Mammary epithelial cell (primary cell): ENCODE data around the gene TTF1.

Source experiments
- EZH2 ChIP-seq: IDR thresholded peaks from 2 replicates; pipeline ENCODE4 v1.6.1; 2012; ENCODE audit warnings: low read length, inconsistent platforms, borderline replicate concordance
- TF ChIP-seq, protein P1 (sequence below), 2 donors: IDR thresholded peaks in 1 of 2; conservative IDR thresholded peaks in 1 of 2; 2 replicates each; pipeline ENCODE4 v1.5.1; 2011 to 2012; ENCODE audit warnings: inconsistent platforms in 2 of 2, low read length in 2 of 2, mild to moderate bottlenecking in 2 of 2, control low read depth in 1 of 2, low read depth in 1 of 2; ENCODE audit not compliant: insufficient read depth in 1 of 2; ENCODE audit errors: extremely low read depth in 1 of 2

DNA sequence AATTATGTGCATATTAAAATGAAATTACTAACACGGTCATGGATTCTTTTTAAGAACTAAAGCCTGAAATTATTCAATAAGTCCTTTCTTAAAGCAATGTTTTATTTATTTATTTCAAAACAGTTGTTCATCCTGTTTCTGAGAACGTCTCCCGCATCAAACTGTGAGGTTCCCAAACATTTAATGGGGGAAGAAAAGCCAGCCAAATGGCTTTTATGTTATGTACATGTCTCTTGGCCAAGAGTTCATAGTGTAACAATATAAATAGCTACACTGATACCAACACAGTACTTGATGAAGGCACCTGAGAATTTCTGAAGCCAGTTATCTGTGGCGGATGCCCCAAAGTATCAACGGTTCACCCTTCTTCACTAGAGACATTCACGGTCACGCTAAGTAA lies 15.7 kb downstream of the TTF1 start:
- TF ChIP-seq, protein P1, sequence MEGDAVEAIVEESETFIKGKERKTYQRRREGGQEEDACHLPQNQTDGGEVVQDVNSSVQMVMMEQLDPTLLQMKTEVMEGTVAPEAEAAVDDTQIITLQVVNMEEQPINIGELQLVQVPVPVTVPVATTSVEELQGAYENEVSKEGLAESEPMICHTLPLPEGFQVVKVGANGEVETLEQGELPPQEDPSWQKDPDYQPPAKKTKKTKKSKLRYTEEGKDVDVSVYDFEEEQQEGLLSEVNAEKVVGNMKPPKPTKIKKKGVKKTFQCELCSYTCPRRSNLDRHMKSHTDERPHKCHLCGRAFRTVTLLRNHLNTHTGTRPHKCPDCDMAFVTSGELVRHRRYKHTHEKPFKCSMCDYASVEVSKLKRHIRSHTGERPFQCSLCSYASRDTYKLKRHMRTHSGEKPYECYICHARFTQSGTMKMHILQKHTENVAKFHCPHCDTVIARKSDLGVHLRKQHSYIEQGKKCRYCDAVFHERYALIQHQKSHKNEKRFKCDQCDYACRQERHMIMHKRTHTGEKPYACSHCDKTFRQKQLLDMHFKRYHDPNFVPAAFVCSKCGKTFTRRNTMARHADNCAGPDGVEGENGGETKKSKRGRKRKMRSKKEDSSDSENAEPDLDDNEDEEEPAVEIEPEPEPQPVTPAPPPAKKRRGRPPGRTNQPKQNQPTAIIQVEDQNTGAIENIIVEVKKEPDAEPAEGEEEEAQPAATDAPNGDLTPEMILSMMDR (conservative IDR thresholded peaks at IDR 0.05 in 1 of 2, IDR thresholded peaks at IDR 0.05 in 1 of 2; ENCODE audit: extremely low read depth in 1 of 2, insufficient read depth in 1 of 2, low read depth in 1 of 2, low read length in 2 of 2), result no peak
- TF ChIP-seq EZH2, result no peak
